GM12872 (cell line): ENCODE measurements around the gene ZPBP.

ENCODE experiments used
- CTCF ChIP-seq: IDR thresholded peaks from 3 replicates; pipeline ENCODE4 v1.5.1; 2011; ENCODE audit warnings: low read depth, mild to moderate bottlenecking, low read length, moderate library complexity; ENCODE audit not compliant: insufficient read depth

ZPBP gene

DNA sequence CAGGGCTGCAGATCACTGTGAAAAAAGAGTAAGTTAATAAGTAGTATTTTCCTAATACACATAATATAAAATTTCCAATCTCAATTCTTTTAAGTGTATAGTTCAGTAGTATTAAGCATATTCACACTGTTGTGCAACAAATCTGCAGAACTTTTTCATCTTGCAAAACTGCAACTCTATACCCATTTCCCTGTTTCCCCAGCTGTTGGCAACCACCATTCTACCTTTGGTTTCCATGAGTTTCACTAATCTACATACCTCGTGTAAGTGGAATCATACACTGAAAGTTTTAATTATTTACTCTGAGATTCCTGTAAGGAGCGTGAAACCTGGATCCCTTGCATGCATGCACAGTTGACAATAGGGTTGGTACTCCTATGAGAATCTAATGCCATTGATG lies 155.4 kb downstream of the ZPBP start:
- TF ChIP-seq CTCF: no peak

GRCh38 chr7:49931627-49932026 lies 161.4 kb downstream of the ZPBP start:
- no peak for TF ChIP-seq CTCF

DNA sequence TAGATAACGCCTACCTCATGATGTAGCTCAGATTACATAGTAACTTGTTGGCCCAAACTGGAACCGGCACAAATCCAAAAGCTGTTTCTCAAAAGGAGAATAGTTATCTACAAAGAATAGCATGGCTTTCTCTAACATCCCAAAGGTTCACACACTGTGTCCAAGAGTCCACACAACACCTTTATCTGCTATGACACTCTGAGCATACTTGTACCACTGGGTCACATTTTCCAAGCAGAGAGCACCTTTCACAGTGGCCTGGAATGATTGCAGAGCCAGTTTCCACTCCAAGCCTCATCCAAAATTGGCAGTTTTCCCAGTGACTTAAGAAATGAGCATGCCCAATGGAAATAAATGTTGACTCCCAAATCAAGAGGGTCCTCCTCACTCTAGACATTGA lies 164.3 kb downstream of the ZPBP start:
- TF ChIP-seq CTCF: no peak

DNA sequence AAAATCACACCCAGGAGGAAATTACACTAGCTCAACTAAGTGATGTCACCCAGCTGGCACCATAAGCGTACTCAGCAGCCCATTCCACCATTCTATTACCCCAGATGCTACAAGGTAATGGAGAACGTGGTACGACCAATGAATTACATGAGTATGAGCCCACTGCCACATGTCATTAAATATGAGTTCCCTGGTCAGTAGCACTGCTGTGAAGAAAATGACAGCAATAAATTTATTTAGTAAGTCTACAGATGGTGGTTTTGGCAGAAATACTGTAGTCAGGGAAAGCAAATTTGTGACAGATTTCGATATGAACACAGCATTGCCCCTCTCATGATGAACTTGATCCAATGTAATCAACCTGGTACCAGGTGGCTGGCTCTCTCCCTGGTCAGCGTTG lies 165.4 kb downstream of the ZPBP start:
- TF ChIP-seq CTCF: no peak

DNA sequence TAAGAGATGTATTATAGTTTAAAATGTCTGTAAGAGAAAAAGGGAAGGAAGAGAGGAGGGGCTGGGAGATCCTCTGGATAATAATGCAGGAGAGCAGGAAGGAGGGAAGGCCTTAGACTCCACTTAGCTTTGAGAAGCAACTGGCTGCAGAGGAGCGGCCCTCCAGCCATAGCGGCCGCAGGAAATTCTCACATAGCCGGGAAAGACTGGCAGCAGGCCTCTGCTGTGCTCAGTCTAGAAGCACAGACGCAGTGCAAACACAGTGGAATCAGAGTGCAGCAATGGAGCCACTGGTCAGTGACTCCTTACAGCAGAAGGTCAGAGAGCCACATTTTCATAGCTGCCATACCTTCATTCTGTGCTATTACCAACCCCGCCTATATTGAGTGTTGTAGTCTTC lies 166.3 kb downstream of the ZPBP start:
- no peak for TF ChIP-seq CTCF

DNA sequence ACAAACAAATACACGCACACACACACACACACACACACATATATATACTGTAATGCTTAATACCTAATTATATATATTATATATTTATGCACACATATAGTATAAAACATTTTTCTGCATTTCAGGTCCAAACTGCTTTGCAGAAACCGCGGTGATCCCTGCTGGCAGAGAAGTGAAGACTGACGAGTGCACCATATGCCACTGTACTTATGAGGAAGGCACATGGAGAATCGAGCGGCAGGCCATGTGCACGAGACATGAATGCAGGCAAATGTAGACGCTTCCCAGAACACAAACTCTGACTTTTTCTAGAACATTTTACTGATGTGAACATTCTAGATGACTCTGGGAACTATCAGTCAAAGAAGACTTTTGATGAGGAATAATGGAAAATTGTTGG lies 181.1 kb downstream of the ZPBP start:
- no peak for TF ChIP-seq CTCF

GRCh38 chr7:49894543-49894942 lies 198.5 kb downstream of the ZPBP start:
- TF ChIP-seq CTCF: no peak

DNA sequence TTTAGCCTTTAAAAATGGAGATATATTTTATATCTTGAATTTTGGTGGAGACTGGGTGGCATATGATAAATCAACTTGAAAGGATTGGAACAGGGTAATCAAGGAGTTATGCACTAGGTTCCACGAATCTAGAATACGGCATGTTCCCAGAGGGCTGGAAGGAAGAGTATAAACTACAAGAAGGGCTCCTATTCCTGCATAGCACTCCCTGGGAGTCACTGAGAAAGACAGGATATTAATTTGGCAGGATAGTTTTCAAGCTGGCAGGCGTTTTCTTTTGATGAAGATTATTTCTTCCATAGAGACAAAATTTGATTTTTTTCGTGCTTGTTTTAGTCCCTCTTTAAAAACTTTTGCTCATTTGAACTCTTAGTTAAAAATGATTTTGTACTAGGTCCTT lies 199.9 kb downstream of the ZPBP start:
- TF ChIP-seq CTCF: no peak
